Smooth muscle cell (in vitro differentiated cells): Measurements from ENCODE around the gene MRPL44. TPM values are rescaled to one million over a fixed set of nuclear protein-coding genes. Genes with fewer than 3 reads are reported as not detected.
"Not testable (repeated sequence)": the region's sequence is repeated elsewhere in the genome, so short reads cannot be mapped to it uniquely, and the experiment has no call there.

ENCODE experiments used
- DNase-seq: peaks from one replicate; lab custom pipeline; 2025; ENCODE audit not compliant: unreplicated experiment; lab: John Stamatoyannopoulos, UW
- H2AFZ ChIP-seq: fragments of 200-600 bp; sonication (generic); 2 replicates; pipeline ENCODE4 v1.6.0; 2016; ENCODE audit warnings: antibody characterized with exemption, low read depth, mild to moderate bottlenecking
- H3F3A ChIP-seq: fragments of 200-600 bp; sonication (generic); 2 replicates; pipeline ENCODE4 v1.6.0; 2017; ENCODE audit warnings: antibody characterized with exemption, low read depth
- H3K27ac ChIP-seq: fragments of 200-600 bp; sonication (generic); 2 replicates; pipeline ENCODE4 v1.5.1; 2016; ENCODE audit warnings: low read depth, mild to moderate bottlenecking
- H3K27me3 ChIP-seq: fragments of 200-600 bp; sonication (generic); 2 replicates; pipeline ENCODE4 v1.6.1; 2016; ENCODE audit warnings: low read depth, mild to moderate bottlenecking
- H3K36me3 ChIP-seq: fragments of 200-600 bp; sonication (generic); 2 replicates; pipeline ENCODE4 v1.5.1; 2016; ENCODE audit warnings: low read depth
- H3K4me1 ChIP-seq: fragments of 200-600 bp; sonication (generic); 2 replicates; pipeline ENCODE4 v1.5.1; 2016; ENCODE audit warnings: low read depth
- H3K4me2 ChIP-seq: fragments of 200-600 bp; sonication (generic); 2 replicates; pipeline ENCODE4 v1.6.0; 2016; ENCODE audit warnings: mild to moderate bottlenecking
- H3K4me3 ChIP-seq: fragments of 200-600 bp; sonication (generic); 2 replicates; pipeline ENCODE4 v1.5.1; 2016; ENCODE audit warnings: mild to moderate bottlenecking
- H3K79me2 ChIP-seq: fragments of 200-600 bp; sonication (generic); 2 replicates; pipeline ENCODE4 v1.6.0; 2016; ENCODE audit warnings: low read depth, mild to moderate bottlenecking
- H3K9ac ChIP-seq: fragments of 200-600 bp; sonication (generic); 2 replicates; pipeline ENCODE4 v1.6.0; 2016; ENCODE audit warnings: low read depth
- H3K9me3 ChIP-seq: fragments of 200-600 bp; sonication (generic); replicated peaks from 2 replicates; pipeline ENCODE4 v1.5.1; 2016; ENCODE audit warnings: low read depth
- H4K20me1 ChIP-seq: fragments of 200-600 bp; sonication (generic); 2 replicates; pipeline ENCODE4 v1.6.0; 2016; ENCODE audit warnings: low read depth
- CTCF ChIP-seq: fragments of 200-600 bp; sonication (generic); IDR thresholded peaks from 2 replicates; pipeline ENCODE4 v1.5.1; 2017; ENCODE audit warnings: borderline replicate concordance, mild to moderate bottlenecking, antibody characterized with exemption; ENCODE audit not compliant: insufficient read depth, poor library complexity, severe bottlenecking
- WGBS: methylation state at CpG from one replicate; pipeline ENCODE4 v1.1.7; 2016; ENCODE audit warnings: low lambda C conversion rate; 5-methylcytosine and 5-hydroxymethylcytosine counted together
- polyA plus RNA-seq: library from polyadenylated mRNA; unstranded; fragments of >200 nt; fragmentation: Nextera tagmentation; extraction: Ambion mirVana; gene quantifications from 2 replicates; pipeline ENCODE4 v1.2.1, GENCODE V29; 2016
- total RNA-seq: library from RNA; depleted of rRNA; stranded (reverse); fragments of >200 nt; gene quantifications from 2 replicates; pipeline ENCODE4 v1.2.3, GENCODE V29; 2014

The MRPL44 gene
- total and polyA plus RNA-seq, 2 experiments from 2014 or later, result 23.5 to 34.5 TPM

- H2AFZ ChIP-seq, result no peak overlapping the region
- WGBS, result 93% methylated on average over 2 of the region's 2 CpGs
- H3K27me3 ChIP-seq, result no peaks in the 10 kb centered on the region
- DNase-seq, result no peak
- H3K27ac ChIP-seq, result peak overlapping the region; percentile 25
- H3K4me3 ChIP-seq, result no peak overlapping the region
- no peak overlapping the region for H3K4me2 ChIP-seq
- peaks cover 13% of the 10 kb centered on the region for H3K36me3 ChIP-seq
- H3K4me1 ChIP-seq, result no peaks in the 10 kb centered on the region
- no peaks in the 10 kb centered on the region for H3K9me3 ChIP-seq
- no peak for TF ChIP-seq CTCF
- H3K9ac ChIP-seq, result no peak overlapping the region
- H3F3A ChIP-seq, result peaks cover 5% of the 10 kb centered on the region
- peaks cover 28% of the 10 kb centered on the region for H3K79me2 ChIP-seq
- H4K20me1 ChIP-seq, result peaks cover 43% of the 10 kb centered on the region
Observed at GRCh38 chr2:223998948-223999347, 41.7 kb downstream of the MRPL44 start.

- H3K9me3 ChIP-seq, result no peaks in the 10 kb centered on the region
- no peak overlapping the region for H3K4me3 ChIP-seq
- H3F3A ChIP-seq, result no peaks in the 10 kb centered on the region
- no peak overlapping the region for H3K4me2 ChIP-seq
- H3K27ac ChIP-seq, result no peak overlapping the region
- H4K20me1 ChIP-seq, result peaks cover 51% of the 10 kb centered on the region
- peaks cover 36% of the 10 kb centered on the region for H3K79me2 ChIP-seq
- no peaks in the 10 kb centered on the region for H3K4me1 ChIP-seq
- TF ChIP-seq CTCF, result no peak
- H2AFZ ChIP-seq, result no peak overlapping the region
- DNase-seq, result no peak
- WGBS, result 93% methylated on average over 11 of the region's 11 CpGs
- H3K27me3 ChIP-seq, result no peaks in the 10 kb centered on the region
- H3K9ac ChIP-seq, result no peak overlapping the region
- peaks cover 13% of the 10 kb centered on the region for H3K36me3 ChIP-seq
Observed at GRCh38 chr2:223999862-224000261, 42.6 kb downstream of the MRPL44 start.

GRCh38 chr2:224000662-224001061 is 43.4 kb downstream of the MRPL44 start:
- not testable (repeated sequence) for H3K9ac ChIP-seq, DNase-seq, H3K27me3 ChIP-seq, H2AFZ ChIP-seq, H3K4me2 ChIP-seq, H3K27ac ChIP-seq, H3K4me1 ChIP-seq, H3K9me3 ChIP-seq, H3K4me3 ChIP-seq, H3F3A ChIP-seq
- H3K79me2 ChIP-seq, result peaks cover 44% of the 10 kb centered on the region
- peaks cover 13% of the 10 kb centered on the region for H3K36me3 ChIP-seq
- peaks cover 58% of the 10 kb centered on the region for H4K20me1 ChIP-seq
- WGBS, result 97% methylated on average over 5 of the region's 5 CpGs

- no peak for DNase-seq
- H3K4me3 ChIP-seq, result no peak overlapping the region
- H3K9ac ChIP-seq, result no peak overlapping the region
- H4K20me1 ChIP-seq, result peaks cover 82% of the 10 kb centered on the region
- TF ChIP-seq CTCF, result no peak
- no peaks in the 10 kb centered on the region for H3K27me3 ChIP-seq
- WGBS, result 79% methylated on average over 16 of the region's 16 CpGs
- H3K27ac ChIP-seq, result no peak overlapping the region
- H3K4me1 ChIP-seq, result peaks cover 15% of the 10 kb centered on the region
- H3K4me2 ChIP-seq, result peak overlapping the region; percentile 25
- peaks cover 2% of the 10 kb centered on the region for H3F3A ChIP-seq
- peaks cover 11% of the 10 kb centered on the region for H3K36me3 ChIP-seq
- H3K9me3 ChIP-seq, result no peaks in the 10 kb centered on the region
- H3K79me2 ChIP-seq, result peaks cover 74% of the 10 kb centered on the region
- no peak overlapping the region for H2AFZ ChIP-seq
Observed at GRCh38 chr2:224004105-224004695, 46.9 kb downstream of the MRPL44 start.
